GM23248 (cell line): ENCODE data around the gene TNFRSF4.
"Not testable (repeated sequence)": the region's sequence is repeated elsewhere in the genome, so short reads cannot be mapped to it uniquely, and the experiment has no call there.

ENCODE experiments used
- EZH2 ChIP-seq: fragments of 200-600 bp; sonication (generic); IDR thresholded peaks from 2 replicates; pipeline ENCODE4 v1.6.1; 2018; ENCODE audit warnings: antibody characterized with exemption, mild to moderate bottlenecking; ENCODE audit not compliant: insufficient read depth, poor library complexity, severe bottlenecking
- EZH2phosphoT487 ChIP-seq: fragments of 200-600 bp; sonication (generic); IDR thresholded peaks from 2 replicates; pipeline ENCODE4 v1.6.1; 2018; ENCODE audit warnings: antibody characterized with exemption, moderate library complexity, mild to moderate bottlenecking, low read depth; ENCODE audit not compliant: insufficient read depth

GRCh38 chr1:1195726-1196125 is 18.2 kb downstream of the TNFRSF4 start:
- TF ChIP-seq EZH2, EZH2phosphoT487: not testable (repeated sequence)
